Esophagus (tissue), 2 donors: Measurements from ENCODE around the gene MYH14. TPM values are rescaled to one million over a fixed set of nuclear protein-coding genes. Genes with fewer than 3 reads are reported as not detected.

ENCODE experiments used
- H3K27ac ChIP-seq, 2 donors: one replicate each; pipeline ENCODE4 v1.5.1; 2013; ENCODE audit warnings: low read depth in 2 of 2, mild to moderate bottlenecking in 2 of 2, inconsistent platforms in 1 of 2, low read length in 1 of 2, moderate library complexity in 1 of 2
- H3K27me3 ChIP-seq, 2 donors: one replicate each; pipeline ENCODE4 v1.6.1; 2013; ENCODE audit warnings: low read length in 2 of 2, control low read depth in 1 of 2, mild to moderate bottlenecking in 1 of 2; ENCODE audit not compliant: insufficient read depth in 2 of 2, control insufficient read depth in 1 of 2
- H3K36me3 ChIP-seq, 2 donors: one replicate each; pipeline ENCODE4 v1.6.1; 2013; ENCODE audit warnings: low read length in 1 of 2; ENCODE audit not compliant: control insufficient read depth in 2 of 2, insufficient read depth in 2 of 2
- H3K4me1 ChIP-seq, 2 donors: one replicate each; pipeline ENCODE4 v1.6.1; 2013; ENCODE audit warnings: low read length in 1 of 2; ENCODE audit not compliant: control insufficient read depth in 2 of 2, insufficient read depth in 2 of 2
- H3K4me3 ChIP-seq, 2 donors: one replicate each; pipeline ENCODE4 v1.5.1; 2013; ENCODE audit warnings: low read length in 2 of 2, mild to moderate bottlenecking in 2 of 2, low read depth in 1 of 2, moderate library complexity in 1 of 2
- H3K9me3 ChIP-seq, 2 donors: one replicate each; pipeline ENCODE4 v1.6.1; 2013; ENCODE audit warnings: mild to moderate bottlenecking in 2 of 2, low read depth in 1 of 2, low read length in 1 of 2, moderate library complexity in 1 of 2; ENCODE audit not compliant: control insufficient read depth in 2 of 2, insufficient read depth in 1 of 2
- WGBS, 2 donors: extraction: QIAGEN DNeasy Blood & Tissue Kit; methylation state at CpG; one replicate each; pipeline ENCODE4 v1.1.7; 2013; 5-methylcytosine and 5-hydroxymethylcytosine counted together
- polyA plus RNA-seq, 2 donors: library from polyadenylated mRNA; stranded (reverse); fragments of 200-250 nt; gene quantifications; one replicate each; pipeline ENCODE4 v1.2.3, GENCODE V29; 2013
- donor health status: healthy with polysubstance abuse.
- donor health status: Bipolar disorder and iron deficiency.

MYH14 gene
- polyA plus RNA-seq, 2 donors: 72.9 to 110 TPM

- H3K27ac ChIP-seq: no peak overlapping the region
- WGBS, 2 donors: 48 to 57% methylated on average over 25 of the region's 25 CpGs
- no peaks in the 10 kb centered on the region for H3K9me3 ChIP-seq
- no peaks in the 10 kb centered on the region for H3K27me3 ChIP-seq
- H3K4me1 ChIP-seq: no peaks in the 10 kb centered on the region
- peaks cover 5 to 21% of the 10 kb centered on the region in 2 donors for H3K36me3 ChIP-seq
- no peak overlapping the region for H3K4me3 ChIP-seq
These were observed 55.5 kb downstream of the MYH14 start for GRCh38 chr19:50258918-50259372.

GRCh38 chr19:50261446-50261970 is 58.1 kb downstream of the MYH14 start:
- H3K4me1 ChIP-seq: no peaks in the 10 kb centered on the region
- no peak overlapping the region for H3K27ac ChIP-seq
- H3K27me3 ChIP-seq: no peaks in the 10 kb centered on the region
- no peaks in the 10 kb centered on the region for H3K9me3 ChIP-seq
- peaks cover 5 to 19% of the 10 kb centered on the region in 2 donors for H3K36me3 ChIP-seq
- H3K4me3 ChIP-seq: no peak overlapping the region
- 86 to 90% methylated on average over 16 of the region's 16 CpGs for WGBS, 2 donors

- Histone ChIP-seq H3K4me3 (no peak overlapping the region), H3K4me1 (peaks cover 2% of the 10 kb centered on the region in 2 donors), H3K36me3 (peaks cover 5 to 23% of the 10 kb centered on the region in 2 donors), H3K27ac (no peak overlapping the region), H3K9me3 (no peaks in the 10 kb centered on the region), H3K27me3 (no peaks in the 10 kb centered on the region)
- 93 to 95% methylated on average over 8 of the region's 8 CpGs for WGBS, 2 donors
These were observed 59.8 kb downstream of the MYH14 start for GRCh38 chr19:50263176-50263575.

- Histone ChIP-seq H3K9me3 (no peaks in the 10 kb centered on the region), H3K4me1 (peaks cover 2% of the 10 kb centered on the region in 2 donors), H3K27me3 (no peaks in the 10 kb centered on the region), H3K4me3 (no peak overlapping the region), H3K36me3 (peaks cover 5 to 22% of the 10 kb centered on the region in 2 donors), H3K27ac (no peak overlapping the region)
- WGBS, 2 donors: 77 to 81% methylated on average over 8 of the region's 8 CpGs
These were observed 61.2 kb downstream of the MYH14 start for GRCh38 chr19:50264483-50265186.

- Histone ChIP-seq H3K36me3 (peaks cover 5 to 17% of the 10 kb centered on the region in 2 donors), H3K9me3 (no peaks in the 10 kb centered on the region), H3K4me3 (no peak overlapping the region), H3K27ac (no peak overlapping the region), H3K4me1 (peaks cover 2% of the 10 kb centered on the region in 2 donors), H3K27me3 (no peaks in the 10 kb centered on the region)
- WGBS, 2 donors: 77 to 82% methylated on average over 8 of the region's 8 CpGs
These were observed 62.6 kb downstream of the MYH14 start for GRCh38 chr19:50266041-50266440.

GRCh38 chr19:50266896-50267295 is 63.5 kb downstream of the MYH14 start:
- H3K27me3 ChIP-seq: no peaks in the 10 kb centered on the region
- no peaks in the 10 kb centered on the region for H3K9me3 ChIP-seq
- peaks cover 1 to 16% of the 10 kb centered on the region in 2 donors for H3K36me3 ChIP-seq
- H3K4me3 ChIP-seq: no peak overlapping the region
- 16 to 36% methylated on average over 19 to 20 of the region's 20 CpGs for WGBS, 2 donors
- peaks cover 2% of the 10 kb centered on the region in 2 donors for H3K4me1 ChIP-seq
- no peak overlapping the region for H3K27ac ChIP-seq

GRCh38 chr19:50268041-50268440 is 64.6 kb downstream of the MYH14 start:
- no peak overlapping the region for H3K4me3 ChIP-seq
- H3K9me3 ChIP-seq: peaks cover 0 to 4% of the 10 kb centered on the region in 2 donors
- 88 to 90% methylated on average over 13 of the region's 13 CpGs for WGBS, 2 donors
- peaks cover 0 to 15% of the 10 kb centered on the region in 2 donors for H3K36me3 ChIP-seq
- no peaks in the 10 kb centered on the region for H3K27me3 ChIP-seq
- peaks cover 2% of the 10 kb centered on the region in 2 donors for H3K4me1 ChIP-seq
- no peak overlapping the region for H3K27ac ChIP-seq

- Histone ChIP-seq H3K4me3 (no peak overlapping the region), H3K9me3 (peaks cover 0 to 4% of the 10 kb centered on the region in 2 donors), H3K36me3 (peaks cover 0 to 15% of the 10 kb centered on the region in 2 donors), H3K27ac (no peak overlapping the region), H3K27me3 (no peaks in the 10 kb centered on the region), H3K4me1 (peaks cover 2% of the 10 kb centered on the region in 2 donors)
- 95% methylated on average over 5 of the region's 5 CpGs for WGBS, 2 donors
These were observed 65.1 kb downstream of the MYH14 start for GRCh38 chr19:50268501-50268900.

- WGBS, 2 donors: 66 to 76% methylated on average over 2 of the region's 2 CpGs
- H3K4me1 ChIP-seq: peaks cover 2% of the 10 kb centered on the region in 2 donors
These were observed 66.2 kb downstream of the MYH14 start for GRCh38 chr19:50269653-50270052.

More at GRCh38 chr19:50269653-50270052, 66.2 kb downstream of the MYH14 start:
- Histone ChIP-seq H3K36me3 (peaks cover 0 to 13% of the 10 kb centered on the region in 2 donors), H3K27me3 (no peaks in the 10 kb centered on the region), H3K4me3 (no peak overlapping the region), H3K27ac (no peak overlapping the region), H3K9me3 (peaks cover 0 to 4% of the 10 kb centered on the region in 2 donors)
